ENCODE measurements around the gene RHOV. TPM values are rescaled to one million over a fixed set of nuclear protein-coding genes. Genes with fewer than 3 reads are reported as not detected.

RHOV gene
- total and polyA plus RNA-seq, 8 donors = 0.31 to 1.5 (median 0.56) TPM

DNA sequence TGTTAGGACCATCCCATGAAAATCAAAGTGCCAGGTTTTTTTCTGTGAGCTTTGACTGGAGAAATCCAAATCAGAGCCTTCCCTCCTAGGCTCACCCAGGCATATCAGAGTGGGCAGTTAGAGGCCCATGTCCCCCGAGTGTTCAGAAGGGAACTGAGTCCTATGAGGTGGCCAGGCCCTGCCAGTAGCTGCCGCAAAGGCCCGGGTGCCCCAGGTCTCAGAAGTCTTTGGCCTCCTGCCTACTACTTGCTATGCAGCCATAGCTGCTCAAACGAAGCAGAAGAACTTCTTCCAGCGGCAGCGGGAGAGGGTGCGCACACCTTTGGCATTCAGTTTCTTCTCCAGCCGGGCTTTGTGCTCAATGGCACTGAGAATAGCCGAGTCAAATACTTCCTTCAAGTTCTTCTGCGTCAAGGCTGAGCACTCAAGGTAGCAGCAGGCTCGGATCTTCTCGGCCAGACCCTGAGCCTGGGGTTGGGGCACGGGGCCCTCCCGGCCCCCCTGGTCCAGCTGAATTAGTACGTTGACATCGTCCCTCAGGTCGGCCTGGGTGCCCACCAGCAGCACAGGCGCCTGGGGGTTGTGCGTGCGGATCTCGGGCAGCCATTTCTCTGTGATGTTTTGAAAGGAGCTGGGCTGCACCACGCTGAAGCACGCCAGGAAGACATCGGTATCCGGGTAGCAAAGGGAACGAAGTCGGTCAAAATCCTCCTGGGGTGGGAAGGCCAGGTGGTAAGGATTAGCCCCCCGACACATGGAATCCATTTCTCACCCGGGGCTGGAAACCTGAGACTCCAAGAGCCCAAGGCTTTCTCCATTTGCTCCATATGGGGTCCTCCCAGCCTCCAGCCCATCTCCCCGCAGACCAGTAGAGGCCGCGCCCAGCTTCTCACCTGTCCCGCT is 992 bp downstream of the RHOV start:
- Histone ChIP-seq H3K36me3 (no peaks in the 10 kb centered on the region), H3K27ac (no peak overlapping the region), H3K4me3 (peak overlapping the region; percentile 48 to 50), H3K9me3 (no peaks in the 10 kb centered on the region), H3K27me3 (peaks cover 0 to 33% of the 10 kb centered on the region in 2 donors), H3K4me1 (peaks cover 0 to 15% of the 10 kb centered on the region in 2 donors)
- DNase-seq = no peak
- intact Hi-C loops (cut with DNase I) = no loop called here
- ATAC-seq = no peak
- TF ChIP-seq, protein P1, sequence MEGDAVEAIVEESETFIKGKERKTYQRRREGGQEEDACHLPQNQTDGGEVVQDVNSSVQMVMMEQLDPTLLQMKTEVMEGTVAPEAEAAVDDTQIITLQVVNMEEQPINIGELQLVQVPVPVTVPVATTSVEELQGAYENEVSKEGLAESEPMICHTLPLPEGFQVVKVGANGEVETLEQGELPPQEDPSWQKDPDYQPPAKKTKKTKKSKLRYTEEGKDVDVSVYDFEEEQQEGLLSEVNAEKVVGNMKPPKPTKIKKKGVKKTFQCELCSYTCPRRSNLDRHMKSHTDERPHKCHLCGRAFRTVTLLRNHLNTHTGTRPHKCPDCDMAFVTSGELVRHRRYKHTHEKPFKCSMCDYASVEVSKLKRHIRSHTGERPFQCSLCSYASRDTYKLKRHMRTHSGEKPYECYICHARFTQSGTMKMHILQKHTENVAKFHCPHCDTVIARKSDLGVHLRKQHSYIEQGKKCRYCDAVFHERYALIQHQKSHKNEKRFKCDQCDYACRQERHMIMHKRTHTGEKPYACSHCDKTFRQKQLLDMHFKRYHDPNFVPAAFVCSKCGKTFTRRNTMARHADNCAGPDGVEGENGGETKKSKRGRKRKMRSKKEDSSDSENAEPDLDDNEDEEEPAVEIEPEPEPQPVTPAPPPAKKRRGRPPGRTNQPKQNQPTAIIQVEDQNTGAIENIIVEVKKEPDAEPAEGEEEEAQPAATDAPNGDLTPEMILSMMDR (IDR thresholded peaks at IDR 0.05) = no peak

DNA sequence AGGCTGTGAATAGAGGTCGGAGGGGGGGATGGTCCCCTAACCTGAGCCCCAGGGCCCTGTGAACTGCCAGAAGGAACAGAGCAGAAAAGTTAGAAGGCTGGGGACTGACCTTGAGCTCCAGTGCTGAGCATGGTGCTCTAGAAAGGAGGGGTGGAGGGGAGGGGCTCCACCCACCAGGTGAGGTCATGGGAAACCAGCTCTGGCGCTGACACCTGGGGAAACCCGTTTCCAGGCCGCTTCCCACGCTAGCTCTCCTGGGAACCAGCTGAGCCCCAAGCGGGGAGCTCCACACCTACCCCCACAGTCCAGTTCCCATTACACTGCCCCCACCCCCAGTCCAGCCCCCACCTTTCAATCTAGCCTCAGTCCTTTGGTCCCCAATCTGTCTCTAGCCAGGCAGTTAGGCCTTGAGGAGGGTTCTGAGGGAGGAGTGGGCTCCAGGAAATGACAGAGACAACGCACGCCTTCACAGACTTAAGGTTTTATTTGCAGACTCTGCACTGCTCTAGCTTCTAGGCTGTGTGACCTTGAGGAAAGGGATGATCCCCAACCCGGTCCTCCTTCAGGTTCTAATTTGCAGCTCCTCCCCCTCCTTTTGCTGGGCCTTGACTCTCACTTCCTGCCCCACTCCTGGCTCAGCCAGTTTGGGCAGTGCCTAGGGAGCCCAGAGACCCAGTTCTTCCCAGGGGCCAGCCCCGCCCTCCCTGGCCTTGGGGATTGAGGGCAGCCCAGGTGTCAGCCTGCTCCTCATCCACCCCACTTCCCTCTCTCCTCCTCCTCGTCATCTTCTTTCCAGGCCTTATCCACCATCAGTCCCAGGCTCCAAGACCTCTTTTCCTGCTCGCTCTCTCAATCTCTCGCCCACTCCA is 2.1 kb downstream of the RHOV start:
- DNase-seq (peak in 3 of 4 donors; percentile 37 to 83 (median 60)), ATAC-seq (peak; percentile 81)
- Histone ChIP-seq H3K27me3 (peaks cover 0 to 33% of the 10 kb centered on the region in 2 donors), H3K4me3 (no peak overlapping the region), H3K36me3 (no peaks in the 10 kb centered on the region), H3K9me3 (no peaks in the 10 kb centered on the region), H3K4me1 (peaks cover 0 to 15% of the 10 kb centered on the region in 2 donors), H3K27ac (no peak overlapping the region)
- intact Hi-C loops (cut with DNase I) = no loop called here
- TF ChIP-seq, protein P1 (IDR thresholded peaks at IDR 0.05) = no peak

DNA sequence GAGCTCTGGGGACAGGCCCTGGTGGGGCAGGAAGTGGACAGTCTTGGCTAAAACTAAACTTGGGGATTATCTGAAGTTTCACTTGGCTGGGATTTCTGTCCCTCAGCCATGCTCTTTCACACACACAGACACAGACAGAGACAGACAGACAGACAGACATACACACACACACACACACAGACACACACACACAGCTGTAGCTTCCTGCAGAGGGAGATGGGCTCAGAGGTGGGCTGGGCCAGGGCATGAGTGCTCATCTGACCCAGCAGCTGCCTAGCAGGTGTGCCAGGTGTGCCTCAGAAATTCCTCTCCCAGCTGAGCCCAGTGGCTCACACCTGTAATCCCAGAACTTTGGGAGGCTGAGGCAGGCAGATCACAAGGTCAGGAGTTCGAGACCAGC is 3.3 kb downstream of the RHOV start:
- ATAC-seq = no peak
- intact Hi-C loops (cut with DNase I) = no loop called here
- Histone ChIP-seq H3K9me3 (no peaks in the 10 kb centered on the region), H3K4me3 (no peak overlapping the region), H3K36me3 (no peaks in the 10 kb centered on the region), H3K4me1 (peaks cover 0 to 15% of the 10 kb centered on the region in 2 donors), H3K27me3 (peaks cover 0 to 33% of the 10 kb centered on the region in 2 donors), H3K27ac (no peak overlapping the region)
- TF ChIP-seq, protein P1 (IDR thresholded peaks at IDR 0.05) = no peak
- DNase-seq = no peak

DNA sequence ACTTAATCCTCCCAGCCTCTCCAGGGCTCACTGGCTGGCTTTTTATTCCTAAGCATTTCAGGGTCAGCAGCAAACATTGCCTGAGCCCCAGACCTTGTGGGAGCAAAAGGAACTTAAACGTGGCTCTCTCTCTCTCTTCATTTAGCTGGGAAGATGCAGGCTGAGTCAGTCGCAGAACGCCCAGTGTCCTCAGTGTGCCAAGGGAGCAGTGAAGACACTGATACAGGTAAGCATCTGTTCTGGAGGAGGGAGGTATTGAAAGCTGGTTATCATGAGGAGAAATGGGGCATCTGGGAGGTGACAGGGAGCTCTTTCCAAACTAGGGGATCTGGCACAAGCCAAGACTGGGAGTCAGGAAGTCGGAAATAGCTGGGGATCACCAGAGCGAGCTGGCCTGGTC is 4.3 kb downstream of the RHOV start:
- DNase-seq (no peak), ATAC-seq (no peak)
- no peaks in the 10 kb centered on the region for H3K9me3 ChIP-seq
- no peak overlapping the region for H3K4me3 ChIP-seq
- H3K4me1 ChIP-seq = peaks cover 0 to 15% of the 10 kb centered on the region in 2 donors
- intact Hi-C loops (cut with DNase I) = no loop called here
- H3K27ac ChIP-seq = no peak overlapping the region
- no peaks in the 10 kb centered on the region for H3K36me3 ChIP-seq
- peaks cover 0 to 30% of the 10 kb centered on the region in 2 donors for H3K27me3 ChIP-seq
- TF ChIP-seq, protein P1 (IDR thresholded peaks at IDR 0.05) = no peak

DNA sequence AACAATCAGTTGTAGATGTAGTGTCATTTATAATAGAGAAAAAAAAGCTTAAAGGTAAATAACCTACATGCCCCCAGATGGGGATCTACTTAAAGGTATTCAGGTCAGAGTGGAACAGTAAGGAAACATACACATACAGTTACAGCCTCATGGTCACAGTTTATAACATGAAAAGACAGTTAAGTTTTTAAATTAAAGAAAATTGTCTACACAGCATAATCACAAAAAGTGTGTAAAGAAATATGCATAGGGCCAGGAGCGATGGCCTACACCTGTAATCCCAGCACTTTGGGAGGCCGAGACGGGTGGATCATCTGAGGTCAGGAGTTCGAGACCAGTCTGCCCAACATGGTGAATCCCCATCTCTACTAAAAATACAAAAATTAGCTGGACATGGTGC is 6.8 kb downstream of the RHOV start:
- Histone ChIP-seq H3K9me3 (no peaks in the 10 kb centered on the region), H3K4me3 (no peak overlapping the region), H3K4me1 (no peaks in the 10 kb centered on the region), H3K27ac (no peak overlapping the region), H3K27me3 (peaks cover 0 to 5% of the 10 kb centered on the region in 2 donors), H3K36me3 (no peaks in the 10 kb centered on the region)
- ATAC-seq = no peak
- intact Hi-C loops (cut with DNase I) = no loop called here
- DNase-seq = no peak
- TF ChIP-seq, protein P1 (IDR thresholded peaks at IDR 0.05) = no peak

Measured in left lung (tissue), 10 donors.